GM19099 (cell line): ENCODE results near the gene NPLOC4.

Experiments used
- POLR2A ChIP-seq: IDR thresholded peaks from 3 replicates; pipeline ENCODE4 v1.6.1; 2011; ENCODE audit warnings: low read depth; ENCODE audit not compliant: insufficient read length; ENCODE audit errors: extremely low read depth

Gene NPLOC4

GRCh38 chr17:81556175-81556691 lies 80.7 kb downstream of the NPLOC4 start:
- no peak for TF ChIP-seq POLR2A

- TF ChIP-seq POLR2A, result no peak
These were observed 83.2 kb downstream of the NPLOC4 start for GRCh38 chr17:81553616-81554181.

- TF ChIP-seq POLR2A, result peak; percentile 66
These were observed 83.8 kb downstream of the NPLOC4 start for GRCh38 chr17:81553018-81553615.

GRCh38 chr17:81552244-81553017 lies 84.5 kb downstream of the NPLOC4 start, which contains the start of gene FAAP100:
TSS of gene FAAP100 (minus strand) at chr17:81552353. CDS start at chr17:81552330, 23 bp downstream.
- TF ChIP-seq POLR2A, result peak; percentile 91

- no peak for TF ChIP-seq POLR2A
These were observed 85.3 kb downstream of the NPLOC4 start for GRCh38 chr17:81551458-81552243.

- TF ChIP-seq POLR2A, result no peak
These were observed 86.0 kb downstream of the NPLOC4 start for GRCh38 chr17:81550830-81551457.

GRCh38 chr17:81550285-81550684 lies 86.6 kb downstream of the NPLOC4 start:
- TF ChIP-seq POLR2A, result no peak

GRCh38 chr17:81549826-81550225 lies 87.1 kb downstream of the NPLOC4 start:
- no peak for TF ChIP-seq POLR2A

GRCh38 chr17:81549031-81549557 lies 87.8 kb downstream of the NPLOC4 start:
- TF ChIP-seq POLR2A, result no peak

- TF ChIP-seq POLR2A, result no peak
These were observed 89.3 kb downstream of the NPLOC4 start for GRCh38 chr17:81547614-81547982.

- no peak for TF ChIP-seq POLR2A
These were observed 89.9 kb downstream of the NPLOC4 start for GRCh38 chr17:81546906-81547613.

GRCh38 chr17:81545160-81545949 lies 91.6 kb downstream of the NPLOC4 start:
- TF ChIP-seq POLR2A, result no peak
